GM21825 (cell line): ENCODE results near the gene COL4A5.

Source experiments
- ATAC-seq: cut with Tn5 transposase; IDR thresholded peaks from one replicate; pipeline ENCODE4 v1.9.1; 2021; ENCODE audit warnings: mild to moderate bottlenecking, moderate library complexity; ENCODE audit not compliant: unreplicated experiment

COL4A5 gene

DNA sequence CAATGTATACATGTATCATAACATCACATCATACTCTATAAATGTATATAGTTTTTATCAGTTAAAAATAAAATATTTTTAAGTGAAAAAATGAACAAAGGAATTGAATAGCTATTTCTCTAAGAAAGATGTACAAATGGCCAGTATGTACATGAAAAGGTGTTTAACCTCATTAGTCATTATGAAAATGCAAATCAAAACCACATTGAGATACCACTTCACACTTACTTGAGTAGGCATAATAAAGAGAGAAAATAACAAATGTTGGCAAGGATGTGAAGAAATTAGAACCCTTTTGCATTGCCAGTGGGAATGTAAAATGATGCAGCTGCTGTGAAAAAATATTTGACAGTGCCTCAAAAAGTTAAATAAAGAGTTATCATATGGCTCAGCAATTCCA is 201.2 kb downstream of the COL4A5 start:
- ATAC-seq = no peak

DNA sequence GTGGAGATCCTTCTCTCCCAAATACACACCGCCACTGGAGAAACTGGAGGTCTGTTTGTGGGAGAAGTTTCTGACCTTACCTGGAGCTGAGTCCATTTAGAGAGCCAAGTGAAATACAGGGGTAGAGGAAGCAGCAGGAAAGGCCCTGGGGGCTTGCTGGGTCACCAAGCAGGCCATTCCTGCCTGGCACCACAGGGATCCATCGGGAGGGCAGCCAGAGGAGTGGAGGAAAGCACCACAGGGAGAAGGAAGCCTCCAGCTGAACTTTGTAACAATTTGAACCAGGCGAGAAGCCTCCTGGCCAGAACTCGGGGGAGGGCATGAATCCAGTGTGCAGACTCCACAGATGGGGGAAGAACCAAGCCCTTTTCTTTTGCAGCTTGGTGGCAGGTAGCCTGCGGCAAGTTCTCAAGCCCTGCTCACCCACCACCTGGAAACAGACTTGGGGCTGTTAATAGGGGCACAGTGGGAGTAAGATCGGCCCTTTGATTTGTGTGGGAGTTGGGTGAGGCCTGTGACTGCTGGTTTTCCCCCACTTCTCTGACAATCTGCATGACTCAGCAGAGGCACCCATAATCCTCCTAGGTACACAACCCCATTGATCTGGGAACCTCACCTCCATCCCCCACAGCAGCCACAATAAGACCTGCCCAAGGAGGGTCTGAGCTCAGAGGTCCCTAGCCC is 202.1 kb downstream of the COL4A5 start:
- ATAC-seq = no peak

DNA sequence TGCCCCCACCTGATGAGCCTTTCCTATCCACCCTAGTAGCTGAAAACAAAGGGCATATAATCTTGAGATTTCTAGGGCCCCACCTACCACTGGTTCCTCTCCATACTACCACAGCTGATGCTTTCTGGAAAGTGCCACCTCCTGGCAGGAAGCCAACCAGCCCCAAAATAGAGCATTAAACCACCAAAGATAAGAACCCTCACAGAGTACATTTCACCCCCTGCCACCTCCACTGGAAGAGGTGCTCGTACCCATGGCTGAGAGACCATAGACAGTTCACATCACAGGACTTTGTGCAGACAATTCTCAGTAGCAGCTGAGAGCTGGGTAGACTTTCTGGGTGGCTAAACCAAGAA is 202.6 kb downstream of the COL4A5 start:
- ATAC-seq = no peak

DNA sequence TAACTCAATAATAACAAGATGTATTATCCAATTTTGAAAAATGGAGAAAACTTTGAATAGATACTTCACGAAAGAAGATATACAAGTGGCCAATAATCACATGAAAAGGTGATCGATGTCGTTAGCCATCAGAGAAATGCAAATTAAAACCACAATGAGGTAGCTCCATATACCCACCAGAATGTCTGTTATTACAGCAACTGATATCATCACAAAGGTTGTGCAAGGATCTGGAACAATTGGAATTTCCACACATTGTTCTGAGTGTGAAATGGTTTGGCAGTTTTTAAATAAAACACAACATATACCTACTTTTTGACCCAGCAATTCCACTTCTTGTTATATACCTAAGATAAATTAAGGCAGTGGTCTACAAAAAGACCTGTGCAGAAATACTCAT is 225.1 kb downstream of the COL4A5 start:
- no peak for ATAC-seq

DNA sequence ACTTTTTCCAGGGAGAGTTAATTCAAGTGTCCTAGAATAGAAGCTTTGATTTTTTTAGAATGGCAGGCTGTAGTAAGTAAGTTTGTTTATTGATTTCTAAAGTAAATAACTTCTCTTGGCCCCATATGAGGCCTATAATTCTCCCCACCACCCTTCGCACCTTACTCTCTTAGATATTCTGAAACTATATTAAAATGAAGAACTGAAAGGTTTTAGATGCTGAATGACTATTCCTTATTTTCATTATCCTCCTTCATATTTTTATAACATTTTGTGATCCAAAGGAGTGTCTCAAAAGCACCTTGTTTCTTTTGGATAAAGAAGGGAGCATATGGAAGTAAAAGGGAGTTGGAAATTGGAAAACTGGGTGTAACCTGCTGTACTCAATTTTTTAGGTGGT is 226.5 kb downstream of the COL4A5 start:
- ATAC-seq = no peak

DNA sequence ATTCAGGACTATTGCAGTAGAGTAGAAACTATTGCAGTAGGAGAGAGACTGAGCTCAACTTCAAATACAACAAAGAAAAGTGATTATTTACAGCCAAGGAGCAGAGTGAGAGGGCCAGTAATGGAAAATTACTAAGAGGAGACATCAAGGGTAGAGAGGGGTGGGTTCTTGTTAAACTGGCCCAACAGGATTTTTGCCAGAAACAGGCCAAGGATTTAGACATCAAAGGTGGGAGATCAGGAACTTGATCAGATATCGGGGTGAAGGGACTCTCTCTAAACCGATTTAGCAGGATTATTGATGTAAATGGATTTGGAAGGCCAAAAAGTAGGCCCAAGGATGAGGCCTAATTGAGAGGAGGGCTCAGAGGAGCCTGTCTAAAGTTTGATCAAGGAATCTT is 231.9 kb downstream of the COL4A5 start:
- no peak for ATAC-seq

DNA sequence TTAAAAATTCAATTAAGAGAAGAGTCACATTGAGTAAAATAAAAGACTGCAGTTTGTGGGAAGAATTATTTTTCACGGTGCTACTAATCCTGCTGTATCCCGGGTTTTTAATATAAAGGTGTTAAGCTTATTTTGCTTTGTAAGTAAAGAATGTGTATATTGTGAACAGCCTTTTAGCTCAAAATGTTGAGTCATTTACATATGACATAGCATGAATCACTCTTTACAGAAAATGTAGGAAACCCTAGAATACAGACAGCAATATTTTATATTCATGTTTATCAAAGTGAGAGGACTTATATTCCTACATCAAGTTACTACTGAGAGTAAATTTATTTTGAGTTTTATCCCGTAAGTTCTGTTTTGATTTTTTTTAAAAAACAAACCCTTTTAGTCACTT is 257.1 kb downstream of the COL4A5 start:
- no peak for ATAC-seq

DNA sequence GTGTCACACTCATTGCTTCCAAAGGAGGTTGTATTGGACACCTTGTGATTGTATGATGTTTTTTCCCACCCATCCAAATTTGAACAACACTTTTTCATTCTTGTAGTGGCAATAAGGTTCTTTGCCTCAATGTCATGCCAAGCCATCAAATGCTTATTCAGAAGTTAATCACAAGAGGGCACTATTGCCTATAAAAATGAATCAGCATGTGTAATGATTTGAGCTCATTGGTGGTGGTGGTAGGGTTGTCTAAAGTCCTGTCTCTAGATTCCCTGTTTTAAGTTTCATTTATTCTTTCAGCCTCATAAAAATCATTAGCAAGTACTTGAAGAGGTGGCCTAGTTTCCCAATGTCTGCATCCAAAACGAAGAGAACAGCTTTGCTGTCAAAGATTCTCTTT is 259.7 kb downstream of the COL4A5 start:
- ATAC-seq = no peak

DNA sequence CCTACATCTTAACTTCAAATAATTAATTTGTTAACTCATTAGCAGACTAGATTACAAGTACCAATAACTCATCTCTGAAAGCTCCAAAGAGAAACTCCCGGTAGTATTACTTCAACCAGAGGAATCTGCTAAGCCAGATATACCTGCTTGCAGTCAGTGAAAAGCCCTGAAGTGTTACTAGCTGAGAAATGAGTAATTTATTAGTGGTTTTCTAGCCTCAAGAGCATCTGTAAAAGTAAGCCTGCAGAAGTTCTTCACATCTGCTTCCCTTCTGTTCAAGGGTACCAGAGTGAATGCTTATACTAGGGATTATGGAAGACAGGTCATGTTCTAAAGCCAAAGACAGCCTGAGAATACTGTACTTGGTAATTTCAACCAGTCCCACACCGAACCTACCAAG is 262.0 kb downstream of the COL4A5 start:
- ATAC-seq = no peak

DNA sequence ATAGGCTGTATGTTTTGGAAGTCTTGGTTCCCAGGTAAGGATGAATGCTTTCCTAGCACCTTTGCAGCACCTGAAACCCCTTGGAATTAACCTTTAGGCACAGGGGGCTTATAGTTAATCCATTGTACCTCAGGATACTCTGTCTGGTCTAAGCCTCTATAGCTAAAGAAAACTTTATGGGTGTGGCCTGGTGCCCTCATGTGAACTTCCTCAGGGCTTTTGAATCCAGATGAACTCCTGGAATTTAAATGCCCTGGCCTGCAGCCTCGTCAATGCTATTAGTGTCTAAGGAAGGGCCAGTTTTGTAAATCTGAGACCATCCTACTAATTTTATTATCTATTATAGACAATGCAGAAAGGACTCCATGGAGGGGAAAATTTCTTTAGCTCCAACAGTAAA is 262.9 kb downstream of the COL4A5 start:
- ATAC-seq = no peak

DNA sequence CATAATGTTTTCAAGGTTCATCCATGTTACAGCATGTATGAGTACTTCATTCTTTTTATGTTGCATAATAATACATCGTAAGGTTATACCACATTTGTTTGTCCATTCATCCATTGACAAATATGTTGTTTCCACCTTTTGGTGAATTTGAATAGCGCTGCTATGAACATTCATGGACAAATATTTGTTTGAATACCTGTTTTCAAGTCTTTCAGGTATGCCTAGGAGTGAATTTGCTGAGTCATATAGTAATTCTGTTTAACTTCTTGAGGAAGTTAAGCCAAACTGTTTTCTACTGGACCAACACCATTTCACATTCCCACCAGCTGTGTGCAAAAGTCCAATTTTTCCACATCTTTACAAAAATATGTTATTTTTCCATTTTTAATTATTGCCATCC is 265.2 kb downstream of the COL4A5 start:
- ATAC-seq = no peak

DNA sequence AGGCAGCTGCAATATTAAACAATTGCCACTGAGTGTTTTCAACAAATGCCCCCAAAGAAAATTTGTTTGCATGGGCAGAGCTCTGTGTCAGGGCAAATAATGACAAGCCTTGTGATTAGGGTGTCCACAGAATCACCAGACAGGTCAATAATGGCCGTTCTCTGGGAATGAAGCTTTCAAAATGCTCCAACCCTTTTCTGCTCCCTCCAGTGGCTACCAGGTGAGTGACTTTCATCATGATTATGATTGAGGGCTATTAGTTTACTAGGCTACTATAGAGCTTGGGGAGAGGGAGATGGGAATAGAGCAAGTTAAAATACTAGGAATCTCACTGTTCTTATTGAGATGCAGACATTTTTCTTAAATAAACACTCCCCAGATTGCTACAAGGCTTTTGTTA is 273.2 kb downstream of the COL4A5 start:
- ATAC-seq = no peak

DNA sequence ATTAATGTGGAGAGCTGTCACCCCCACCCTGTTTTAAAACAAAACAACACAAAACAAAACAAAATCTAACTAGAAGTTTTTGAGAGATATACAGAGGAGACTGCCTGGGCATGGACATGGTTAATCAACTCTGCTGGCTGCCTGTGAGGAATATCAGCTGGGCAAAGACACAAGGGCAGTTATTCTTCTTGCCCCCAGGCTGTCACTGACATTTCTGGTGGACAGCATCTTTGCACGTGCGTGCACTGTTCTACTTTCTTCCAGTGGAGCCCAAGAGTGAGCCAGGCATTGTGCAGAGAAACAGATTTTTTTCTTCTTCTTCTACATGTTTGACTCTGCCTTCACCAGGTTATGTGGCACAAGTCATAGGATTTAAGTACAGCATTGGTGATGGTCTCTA is 282.9 kb downstream of the COL4A5 start:
- ATAC-seq = no peak

DNA sequence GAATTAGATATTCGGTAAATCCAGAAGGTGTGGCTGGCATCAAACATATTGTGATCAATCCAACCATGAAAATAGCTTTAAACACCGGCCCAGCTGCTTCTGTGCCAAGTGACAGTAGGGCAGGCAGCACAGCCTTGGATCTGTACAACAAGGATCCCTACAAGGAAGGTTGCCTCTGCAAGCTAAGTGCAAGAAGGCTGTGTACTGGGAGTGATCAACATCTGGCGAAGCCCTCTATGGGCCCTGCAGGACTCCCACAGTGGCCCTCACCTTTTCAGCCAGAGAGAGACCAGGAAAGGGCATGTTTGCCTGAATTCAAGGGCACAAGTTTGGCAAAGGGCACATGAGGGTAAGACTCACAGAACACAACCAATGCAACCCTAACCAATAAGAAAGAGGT is 287.1 kb downstream of the COL4A5 start:
- ATAC-seq = no peak

DNA sequence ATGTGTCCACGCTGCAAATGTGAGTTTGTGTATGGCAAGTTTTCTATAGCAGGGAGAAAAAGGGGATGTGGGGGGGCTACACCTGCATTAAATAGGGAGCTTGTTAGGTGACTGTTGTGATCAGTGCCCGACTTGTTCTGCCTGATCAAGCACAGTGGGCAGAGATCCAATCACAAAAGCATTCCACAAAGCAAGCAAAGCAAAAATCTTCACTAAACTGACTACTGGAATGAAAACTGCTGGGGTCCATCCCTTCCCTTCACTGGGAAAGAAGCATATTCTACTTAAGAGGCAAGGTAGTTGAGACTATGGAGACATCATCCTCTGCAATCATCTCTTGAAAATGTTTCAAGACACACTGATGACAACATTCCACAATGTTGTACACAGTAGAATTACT is 291.5 kb downstream of the COL4A5 start:
- ATAC-seq = no peak

DNA sequence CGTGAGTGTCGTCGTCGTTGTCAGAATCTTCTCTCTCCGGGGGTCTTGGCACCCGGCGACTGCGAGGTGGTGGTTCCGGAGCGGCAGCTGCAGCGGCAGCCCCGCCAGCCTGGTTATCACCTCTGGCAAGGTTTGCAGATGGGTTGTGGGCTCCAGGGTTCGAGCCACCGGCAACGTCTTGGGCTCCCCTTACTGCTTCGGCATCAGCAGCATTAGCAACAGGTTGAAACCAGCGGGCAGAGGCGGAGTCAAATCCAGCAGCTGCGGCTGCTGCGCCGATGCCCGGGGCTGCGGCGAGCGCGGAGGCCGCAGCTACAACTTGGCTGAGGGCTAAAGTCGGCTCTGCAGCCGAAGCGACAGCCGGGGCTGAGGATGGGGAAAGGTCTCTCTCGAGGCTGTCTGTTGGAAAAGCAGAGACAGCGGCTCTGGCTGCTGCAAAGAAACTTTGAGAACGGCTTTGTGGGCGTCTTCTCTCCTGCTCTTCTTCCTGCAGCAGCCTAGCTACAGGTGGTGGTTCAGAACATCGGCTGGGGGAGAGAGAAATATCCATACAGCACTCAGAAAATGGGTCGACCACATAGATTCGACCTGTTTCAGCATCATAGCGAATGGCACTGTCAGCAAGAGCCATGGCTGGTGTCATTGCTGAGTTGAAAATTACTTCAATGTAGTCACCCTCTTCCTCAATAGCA is 293.1 kb downstream of the COL4A5 start:
- ATAC-seq = no peak

DNA sequence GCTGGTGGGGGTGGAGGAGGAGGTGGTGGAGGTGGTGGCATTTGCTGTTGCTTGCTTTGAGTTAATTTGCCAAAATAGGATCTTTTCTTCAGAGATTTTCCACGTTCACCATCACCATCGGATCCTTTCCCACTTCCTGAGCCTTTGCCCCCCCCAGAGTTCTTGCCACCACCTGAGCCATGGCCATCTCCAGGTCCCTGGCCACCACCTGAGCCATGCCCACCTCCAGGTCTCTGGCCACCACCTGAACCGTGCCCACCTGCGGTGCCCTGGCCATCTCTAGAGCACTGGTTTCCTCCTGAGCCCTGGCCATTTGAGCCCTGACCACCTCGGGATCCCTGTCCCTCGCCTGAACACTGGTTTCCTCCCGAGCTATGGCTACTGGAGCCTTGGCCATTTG is 294.8 kb downstream of the COL4A5 start:
- ATAC-seq = no peak

DNA sequence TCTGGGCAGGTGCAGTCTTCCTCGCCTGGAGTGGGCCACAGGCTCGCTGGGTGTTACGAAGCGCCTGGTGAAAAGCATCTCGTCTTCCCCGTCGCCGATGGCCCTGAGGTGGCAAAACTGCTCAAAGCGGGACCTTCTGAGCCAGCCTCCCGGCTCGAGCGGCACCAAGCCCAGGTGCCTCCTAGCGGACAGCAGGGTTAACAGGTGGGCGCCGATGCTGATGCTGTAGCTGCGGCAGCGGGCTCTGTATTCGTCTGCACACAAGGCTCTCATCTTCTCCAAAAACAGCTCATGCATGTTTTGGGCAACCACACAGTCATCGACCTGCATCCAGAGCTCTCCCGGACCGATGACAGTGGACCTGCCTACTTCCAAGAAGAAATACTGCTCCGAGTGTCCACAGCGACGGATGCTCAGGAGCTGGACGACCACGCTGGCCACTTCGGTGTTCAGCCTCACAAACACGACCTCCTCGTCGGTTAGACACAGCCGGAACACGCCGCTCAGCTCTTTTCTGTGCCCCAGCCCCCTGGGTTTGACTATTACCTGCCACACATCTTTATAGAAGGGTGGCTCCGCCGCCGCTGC is 295.5 kb downstream of the COL4A5 start:
- no peak for ATAC-seq

DNA sequence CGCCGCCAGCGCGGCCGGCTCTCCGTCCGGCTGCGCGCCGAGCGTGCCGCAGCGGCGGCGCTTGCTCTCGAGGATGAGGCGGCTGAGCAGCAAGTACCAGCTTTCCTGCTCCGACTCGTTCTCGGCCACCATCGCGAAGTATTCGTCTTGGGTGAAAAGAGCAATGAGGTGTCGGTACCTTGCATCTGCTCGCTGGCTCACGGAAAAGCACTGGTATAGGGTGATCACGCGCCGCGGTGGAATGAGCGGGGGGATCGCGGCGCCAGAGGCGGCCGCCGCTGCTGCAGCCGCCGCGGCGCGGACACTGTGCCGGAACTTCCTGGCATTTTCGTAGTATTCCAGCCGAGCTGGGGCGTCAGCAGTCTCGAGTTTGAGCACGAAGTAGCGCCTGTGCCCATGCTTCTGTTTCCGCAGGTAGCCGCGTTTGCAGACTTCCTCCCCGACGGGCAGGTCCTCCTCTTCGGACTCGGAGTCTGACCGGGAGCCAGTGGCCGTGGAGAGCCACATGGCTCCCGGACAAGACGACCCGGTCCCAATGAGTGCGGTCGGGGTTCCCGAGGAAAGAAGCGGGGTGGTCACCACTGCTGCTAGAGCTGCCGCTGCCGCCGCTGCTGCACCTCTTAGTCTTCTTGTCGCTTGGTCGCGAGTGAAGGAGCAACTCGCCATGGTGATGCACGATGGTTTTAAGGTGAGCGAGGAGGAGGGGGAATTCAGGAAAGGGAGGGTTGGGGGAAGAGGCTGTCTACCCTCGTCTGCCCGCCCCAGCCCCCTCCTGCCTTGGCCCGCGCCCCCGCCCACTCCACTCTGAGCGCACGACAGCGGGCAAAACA is 296.3 kb downstream of the COL4A5 start:
- ATAC-seq = no peak

DNA sequence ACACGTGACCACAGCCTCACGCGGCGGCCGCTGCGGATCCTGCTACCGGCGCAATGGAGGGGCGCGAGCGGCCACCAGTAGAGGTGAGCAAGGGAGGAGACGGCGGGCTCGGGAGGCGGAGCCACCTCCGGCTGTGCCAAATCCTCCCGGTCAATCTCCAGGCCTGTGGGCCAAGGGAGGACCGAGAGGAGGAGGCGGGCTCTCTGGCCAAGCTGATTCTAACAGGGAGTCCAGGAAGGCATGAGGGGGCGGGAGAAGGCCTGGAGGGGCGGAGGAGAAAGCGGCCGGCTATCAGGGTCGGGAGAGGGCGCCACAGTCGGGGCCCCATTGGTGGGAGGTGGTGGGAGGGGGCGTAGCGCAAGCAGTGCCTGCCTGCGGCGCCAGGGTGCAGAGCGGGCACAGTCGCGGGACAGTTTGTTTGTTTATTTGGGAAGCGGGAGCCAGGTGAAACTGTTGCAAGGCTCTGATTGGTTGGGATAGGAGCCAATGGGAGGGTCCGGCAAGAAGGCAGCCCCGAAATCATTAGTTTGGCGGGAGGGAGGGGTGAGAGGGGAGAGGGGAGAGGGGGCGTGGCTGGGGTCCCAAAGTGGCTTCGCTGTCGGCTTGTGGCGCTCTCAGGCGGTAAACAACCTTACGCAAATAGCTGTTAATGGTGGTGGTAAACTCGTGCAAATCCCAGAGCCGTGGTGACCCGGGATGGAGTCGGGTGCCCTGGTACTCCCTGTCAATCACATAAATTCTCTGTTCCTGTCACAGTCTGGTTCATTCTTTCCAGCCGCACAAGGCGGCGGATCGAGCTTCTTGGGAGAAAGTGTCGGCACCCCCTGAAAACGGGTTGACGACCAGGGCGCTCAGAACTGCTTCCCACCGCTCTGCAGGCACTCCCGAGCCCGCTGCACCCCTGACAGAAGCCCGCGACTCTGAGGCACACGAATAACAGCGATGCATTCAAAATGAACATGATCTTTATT is 297.2 kb downstream of the COL4A5 start, which contains the start of gene IRS4:
Gene IRS4 (minus strand): TSS at position 55 of the 971 bp plus-strand sequence.
- ATAC-seq = no peak
